ENCODE results near the gene ZNF407.

ZNF407 gene

GRCh38 chr18:75043478-75043877 lies 445.8 kb downstream of the ZNF407 start:
- POLR2A ChIA-PET, result no interaction called here
- Histone ChIP-seq H3K4me1 (ENCODE audit: control insufficient read depth, insufficient read depth, low read length) (no peaks in the 10 kb centered on the region), H3K9me3 (ENCODE audit: control insufficient read depth, insufficient read depth, low read depth, low read length) (no peaks in the 10 kb centered on the region), H3K27ac (ENCODE audit: extremely low read depth, low read depth, low read length) (no peak overlapping the region), H3K36me3 (ENCODE audit: control insufficient read depth in 2 of 2, insufficient read depth in 1 of 2, low read length in 2 of 2) (no peaks in the 10 kb centered on the region), H3K4me3 (ENCODE audit: low read depth, low read length) (no peak overlapping the region)
- CTCF ChIA-PET, result no interaction called here
- TF ChIP-seq ZNF169 (tag by site-specific recombination; IDR thresholded peaks at IDR 0.05) (no peak), ZNF37A (tag by site-specific recombination; IDR thresholded peaks at IDR 0.05) (no peak), ZFP69B (tag by site-specific recombination; IDR thresholded peaks at IDR 0.05) (no peak), ZNF112 (tag by site-specific recombination; IDR thresholded peaks at IDR 0.05) (no peak), ZNF621 (tag by site-specific recombination; IDR thresholded peaks at IDR 0.05) (no peak), SP3 (tag by site-specific recombination; IDR thresholded peaks at IDR 0.05) (no peak)
- TF ChIP-seq, protein P1, sequence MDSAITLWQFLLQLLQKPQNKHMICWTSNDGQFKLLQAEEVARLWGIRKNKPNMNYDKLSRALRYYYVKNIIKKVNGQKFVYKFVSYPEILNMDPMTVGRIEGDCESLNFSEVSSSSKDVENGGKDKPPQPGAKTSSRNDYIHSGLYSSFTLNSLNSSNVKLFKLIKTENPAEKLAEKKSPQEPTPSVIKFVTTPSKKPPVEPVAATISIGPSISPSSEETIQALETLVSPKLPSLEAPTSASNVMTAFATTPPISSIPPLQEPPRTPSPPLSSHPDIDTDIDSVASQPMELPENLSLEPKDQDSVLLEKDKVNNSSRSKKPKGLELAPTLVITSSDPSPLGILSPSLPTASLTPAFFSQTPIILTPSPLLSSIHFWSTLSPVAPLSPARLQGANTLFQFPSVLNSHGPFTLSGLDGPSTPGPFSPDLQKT (IDR thresholded peaks at IDR 0.05; ENCODE audit: borderline replicate concordance, low read depth, low read length), result no peak

DNA sequence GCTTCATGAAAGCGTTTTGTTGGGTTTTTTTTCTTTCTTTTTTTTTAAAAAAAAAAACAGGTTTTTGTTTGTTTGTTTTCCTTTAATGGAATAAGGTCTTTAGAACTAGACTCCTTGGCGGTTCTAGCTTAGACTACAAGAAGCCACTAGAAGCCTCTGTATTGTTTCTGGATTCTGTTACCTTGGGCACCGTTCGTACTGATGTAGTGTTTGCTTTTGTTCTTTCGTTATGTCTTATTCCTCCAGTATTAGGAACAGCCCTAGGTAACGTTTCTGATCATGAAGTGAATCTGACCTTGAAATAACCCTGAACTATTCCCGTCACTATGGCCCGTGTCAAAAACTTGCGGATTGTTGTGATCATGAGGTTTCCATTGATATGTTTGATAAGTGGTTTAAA lies 446.6 kb downstream of the ZNF407 start:
- CTCF ChIA-PET, result no interaction called here
- POLR2A ChIA-PET, result no interaction called here
- H3K27ac ChIP-seq (ENCODE audit: extremely low read depth, low read depth, low read length), result no peak overlapping the region
- no peaks in the 10 kb centered on the region for H3K4me1 ChIP-seq (ENCODE audit: control insufficient read depth, insufficient read depth, low read length)
- H3K9me3 ChIP-seq (ENCODE audit: control insufficient read depth, insufficient read depth, low read depth, low read length), result no peaks in the 10 kb centered on the region
- H3K36me3 ChIP-seq (ENCODE audit: control insufficient read depth in 2 of 2, insufficient read depth in 1 of 2, low read length in 2 of 2), result no peaks in the 10 kb centered on the region
- H3K4me3 ChIP-seq (ENCODE audit: low read depth, low read length), result no peak overlapping the region
- no peak for TF ChIP-seq ZNF701 (tag by site-specific recombination; IDR thresholded peaks at IDR 0.05)
- TF ChIP-seq ZSCAN23 (tag by site-specific recombination; IDR thresholded peaks at IDR 0.05), result no peak
- TF ChIP-seq ZNF621 (tag by site-specific recombination; IDR thresholded peaks at IDR 0.05), result no peak
- TF ChIP-seq WT1 (tag by site-specific recombination; IDR thresholded peaks at IDR 0.05), result no peak
- TF ChIP-seq, protein P2, sequence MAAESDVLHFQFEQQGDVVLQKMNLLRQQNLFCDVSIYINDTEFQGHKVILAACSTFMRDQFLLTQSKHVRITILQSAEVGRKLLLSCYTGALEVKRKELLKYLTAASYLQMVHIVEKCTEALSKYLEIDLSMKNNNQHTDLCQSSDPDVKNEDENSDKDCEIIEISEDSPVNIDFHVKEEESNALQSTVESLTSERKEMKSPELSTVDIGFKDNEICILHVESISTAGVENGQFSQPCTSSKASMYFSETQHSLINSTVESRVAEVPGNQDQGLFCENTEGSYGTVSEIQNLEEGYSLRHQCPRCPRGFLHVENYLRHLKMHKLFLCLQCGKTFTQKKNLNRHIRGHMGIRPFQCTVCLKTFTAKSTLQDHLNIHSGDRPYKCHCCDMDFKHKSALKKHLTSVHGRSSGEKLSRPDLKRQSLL (tag by site-specific recombination; IDR thresholded peaks at IDR 0.05), result no peak
- TF ChIP-seq ZNF341 (tag by site-specific recombination; IDR thresholded peaks at IDR 0.05; ENCODE audit: low read depth), result no peak
- TF ChIP-seq ZNF175 (tag by site-specific recombination; IDR thresholded peaks at IDR 0.05), result no peak
- no peak for TF ChIP-seq ZNF544 (tag by site-specific recombination; IDR thresholded peaks at IDR 0.05)
- no peak for TF ChIP-seq ZNF600 (tag by site-specific recombination; IDR thresholded peaks at IDR 0.05)
- no peak for TF ChIP-seq ZNF677 (tag by site-specific recombination; IDR thresholded peaks at IDR 0.05)
- TF ChIP-seq, protein P3, sequence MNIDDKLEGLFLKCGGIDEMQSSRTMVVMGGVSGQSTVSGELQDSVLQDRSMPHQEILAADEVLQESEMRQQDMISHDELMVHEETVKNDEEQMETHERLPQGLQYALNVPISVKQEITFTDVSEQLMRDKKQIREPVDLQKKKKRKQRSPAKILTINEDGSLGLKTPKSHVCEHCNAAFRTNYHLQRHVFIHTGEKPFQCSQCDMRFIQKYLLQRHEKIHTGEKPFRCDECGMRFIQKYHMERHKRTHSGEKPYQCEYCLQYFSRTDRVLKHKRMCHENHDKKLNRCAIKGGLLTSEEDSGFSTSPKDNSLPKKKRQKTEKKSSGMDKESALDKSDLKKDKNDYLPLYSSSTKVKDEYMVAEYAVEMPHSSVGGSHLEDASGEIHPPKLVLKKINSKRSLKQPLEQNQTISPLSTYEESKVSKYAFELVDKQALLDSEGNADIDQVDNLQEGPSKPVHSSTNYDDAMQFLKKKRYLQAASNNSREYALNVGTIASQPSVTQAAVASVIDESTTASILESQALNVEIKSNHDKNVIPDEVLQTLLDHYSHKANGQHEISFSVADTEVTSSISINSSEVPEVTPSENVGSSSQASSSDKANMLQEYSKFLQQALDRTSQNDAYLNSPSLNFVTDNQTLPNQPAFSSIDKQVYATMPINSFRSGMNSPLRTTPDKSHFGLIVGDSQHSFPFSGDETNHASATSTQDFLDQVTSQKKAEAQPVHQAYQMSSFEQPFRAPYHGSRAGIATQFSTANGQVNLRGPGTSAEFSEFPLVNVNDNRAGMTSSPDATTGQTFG (tag by site-specific recombination; IDR thresholded peaks at IDR 0.05; ENCODE audit: borderline replicate concordance), result no peak
- no peak for TF ChIP-seq KLF7 (tag by site-specific recombination; IDR thresholded peaks at IDR 0.05; ENCODE audit: borderline replicate concordance)
- no peak for TF ChIP-seq ZNF324 (tag by site-specific recombination; IDR thresholded peaks at IDR 0.05)
- TF ChIP-seq SETDB1 (IDR thresholded peaks at IDR 0.05; ENCODE audit: insufficient read length, low read length), result no peak
- TF ChIP-seq PRDM4 (tag by site-specific recombination; IDR thresholded peaks at IDR 0.05), result no peak
- TF ChIP-seq ZNF19 (tag by site-specific recombination; IDR thresholded peaks at IDR 0.05; ENCODE audit: low read depth), result no peak
- TF ChIP-seq SP2 (tag by site-specific recombination; IDR thresholded peaks at IDR 0.05), result no peak
- TF ChIP-seq HOXD13 (CRISPR knock-in tag; IDR thresholded peaks at IDR 0.05; ENCODE audit: borderline replicate concordance), result no peak

Data from HEK293 (cell line).